Middle frontal gyrus (tissue), 1 donor: Measurements from ENCODE around the gene PRKCH.

Source experiments
- DNase-seq: peaks from one replicate; pipeline ENCODE4 v3.0.0-alpha.2; 2015; ENCODE audit warnings: low spot score; ENCODE audit errors: extremely low spot score

The PRKCH gene

DNA sequence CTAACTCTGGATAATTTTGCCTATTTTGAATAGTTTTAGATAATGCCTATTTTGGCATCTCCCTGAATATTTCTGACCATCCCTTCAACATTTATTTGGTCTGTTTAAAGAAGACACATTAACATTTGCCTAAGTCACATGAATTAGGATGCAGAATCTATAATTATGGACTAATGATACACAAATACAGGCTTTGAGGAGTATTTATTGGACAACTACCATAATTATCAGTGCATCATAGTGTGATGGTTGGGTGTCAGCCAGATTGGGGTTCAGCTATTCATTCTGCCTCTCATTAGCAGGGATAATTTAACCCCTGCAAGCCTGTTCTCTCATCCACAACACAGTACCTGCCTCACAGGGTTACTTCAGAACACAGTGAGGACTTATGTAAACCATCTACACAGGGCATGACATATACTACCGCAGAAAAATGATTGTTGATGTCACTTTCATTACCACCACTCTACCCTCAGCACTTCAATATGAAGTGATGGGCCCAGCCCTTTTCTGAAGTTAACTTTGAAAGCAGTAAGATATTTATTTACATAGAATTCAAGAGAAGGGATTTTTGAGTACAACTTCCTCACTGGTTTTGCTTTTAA is 14.4 kb downstream of the PRKCH start:
- no peak for DNase-seq

DNA sequence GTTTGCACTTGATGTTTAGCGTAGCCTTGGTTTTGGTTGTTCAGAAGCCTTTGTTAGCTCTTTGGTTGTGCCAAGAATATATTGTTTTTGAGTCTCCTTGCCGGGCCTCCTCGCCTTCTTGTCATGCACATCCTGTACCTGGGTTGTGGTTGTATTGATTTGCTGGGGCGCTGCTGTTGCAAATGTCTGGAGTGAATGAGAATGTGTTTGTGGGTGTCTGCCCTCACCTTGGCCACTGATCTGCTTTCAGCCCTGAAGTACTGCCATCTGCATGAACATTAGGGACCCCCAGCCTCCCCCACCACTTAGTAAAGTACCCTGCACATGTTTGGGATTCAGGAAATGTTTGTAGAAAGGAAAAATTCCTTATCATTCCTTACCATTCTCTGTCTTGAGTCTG is 16.5 kb downstream of the PRKCH start:
- no peak for DNase-seq

DNA sequence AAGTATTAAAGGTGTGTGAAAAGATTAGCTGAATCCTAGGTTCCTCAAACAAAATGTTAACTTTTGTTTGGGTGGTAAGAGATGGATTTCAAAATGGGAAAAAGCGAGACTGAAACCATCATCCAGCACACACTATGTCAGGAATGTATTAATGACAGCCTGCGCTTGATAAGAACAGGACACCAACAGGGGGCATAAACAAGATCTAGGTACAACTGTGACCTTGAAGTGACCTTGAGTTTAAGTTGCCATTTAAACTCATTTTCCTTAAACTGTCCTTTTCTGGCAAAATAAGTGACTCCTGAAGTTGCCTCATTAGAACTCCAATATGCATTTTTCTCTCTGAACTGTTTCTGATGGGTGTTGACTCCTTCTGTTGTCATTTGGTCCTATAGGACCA is 17.1 kb downstream of the PRKCH start:
- no peak for DNase-seq

DNA sequence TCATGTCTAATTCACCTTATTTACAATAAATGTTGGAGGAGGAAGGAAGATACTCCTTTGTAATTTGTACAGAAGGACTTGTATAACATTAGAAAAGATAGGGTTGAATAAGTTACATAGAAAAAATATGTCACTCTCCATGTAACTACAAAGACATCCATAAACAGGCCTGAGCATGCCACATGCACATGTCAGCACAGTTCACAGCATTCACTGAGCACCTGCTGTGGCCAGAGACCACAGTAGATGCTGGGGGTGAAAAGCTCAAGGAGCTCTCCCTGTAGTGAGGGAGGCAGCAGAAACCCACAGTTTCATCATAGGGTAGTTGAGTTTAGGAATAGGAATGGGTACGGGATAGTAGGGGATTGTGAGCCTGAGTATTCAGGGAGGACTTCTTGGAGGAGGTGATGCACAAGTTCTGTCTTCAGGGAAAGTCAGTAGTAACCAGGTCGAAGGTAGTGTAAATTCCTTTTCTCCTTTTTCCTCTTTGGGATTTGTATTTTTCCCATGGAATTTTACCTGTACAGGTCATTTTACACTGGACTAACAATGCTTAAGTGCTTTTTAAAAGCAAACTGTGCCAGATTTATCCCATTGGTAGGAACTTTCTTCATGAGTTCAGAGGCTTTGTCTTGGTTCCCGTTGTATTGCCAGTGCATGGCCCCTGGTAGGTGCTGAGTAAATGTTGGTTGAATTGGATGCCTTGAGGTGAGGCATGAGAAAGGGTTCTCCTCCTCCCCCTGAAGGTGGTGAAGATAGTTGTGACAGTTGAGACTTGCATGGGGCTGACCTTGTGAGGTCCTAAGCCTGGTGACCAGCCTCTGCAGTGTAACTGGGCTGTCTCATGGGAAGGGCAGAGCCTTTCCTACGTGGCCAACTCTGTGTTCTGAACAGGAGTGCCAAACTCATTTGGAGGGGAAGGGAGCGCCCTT is 20.2 kb downstream of the PRKCH start:
- no peak for DNase-seq

DNA sequence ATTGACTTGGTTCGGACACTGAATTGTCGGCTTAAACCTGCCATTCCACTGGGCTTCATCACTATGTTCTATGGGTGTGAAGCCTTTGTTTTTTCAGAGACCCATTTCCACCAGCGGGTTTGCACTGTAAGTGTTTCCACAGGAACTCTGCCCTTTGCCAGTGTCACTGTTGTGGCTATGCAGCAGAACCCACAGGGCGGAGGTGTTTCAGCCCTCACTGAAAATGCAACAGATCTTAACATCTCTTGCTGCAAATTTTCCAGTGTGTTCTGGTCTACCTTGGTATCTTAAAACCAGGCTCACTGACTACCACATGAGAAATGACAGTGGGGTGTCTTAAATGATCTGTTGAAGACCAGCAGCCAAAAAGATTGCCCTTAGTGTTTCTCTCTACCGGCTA is 21.1 kb downstream of the PRKCH start:
- DNase-seq = no peak

DNA sequence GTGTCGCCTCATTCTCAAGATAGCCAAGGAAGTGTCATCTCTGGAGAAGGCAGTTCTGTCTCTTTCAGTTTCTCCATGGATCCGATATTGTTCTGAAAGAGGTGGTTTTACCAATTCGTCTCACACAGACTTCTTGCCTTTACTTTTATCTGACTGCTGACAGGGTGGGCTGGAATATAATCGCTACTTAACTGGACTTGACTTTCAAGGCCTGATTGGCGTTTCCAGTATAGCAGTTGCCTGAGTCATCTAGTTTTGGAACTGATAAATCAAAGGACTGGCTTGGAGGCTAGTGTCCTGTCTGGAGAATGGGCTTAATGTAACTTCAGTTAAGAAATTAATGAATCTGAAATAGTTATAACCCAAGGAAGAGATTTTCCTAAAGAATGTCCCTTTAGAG is 21.6 kb downstream of the PRKCH start:
- no peak for DNase-seq

DNA sequence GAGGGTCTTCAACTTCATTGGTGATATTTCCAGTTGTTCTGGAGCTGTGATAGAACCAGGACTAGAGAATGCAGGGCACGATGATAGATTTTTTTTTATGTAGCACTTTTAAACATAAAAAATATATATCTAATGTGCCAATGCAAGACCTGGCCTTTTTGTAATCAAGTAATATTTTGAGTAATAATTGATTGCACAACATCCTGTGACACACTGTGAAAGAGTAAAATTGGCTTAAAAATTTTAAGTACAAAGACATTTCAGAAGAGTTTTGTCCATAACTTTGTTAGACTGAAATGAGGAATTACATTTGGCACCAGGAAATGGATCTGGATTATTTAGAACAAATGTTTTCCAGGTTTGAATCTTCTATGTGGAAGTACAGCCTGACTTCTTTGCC is 22.1 kb downstream of the PRKCH start:
- no peak for DNase-seq

DNA sequence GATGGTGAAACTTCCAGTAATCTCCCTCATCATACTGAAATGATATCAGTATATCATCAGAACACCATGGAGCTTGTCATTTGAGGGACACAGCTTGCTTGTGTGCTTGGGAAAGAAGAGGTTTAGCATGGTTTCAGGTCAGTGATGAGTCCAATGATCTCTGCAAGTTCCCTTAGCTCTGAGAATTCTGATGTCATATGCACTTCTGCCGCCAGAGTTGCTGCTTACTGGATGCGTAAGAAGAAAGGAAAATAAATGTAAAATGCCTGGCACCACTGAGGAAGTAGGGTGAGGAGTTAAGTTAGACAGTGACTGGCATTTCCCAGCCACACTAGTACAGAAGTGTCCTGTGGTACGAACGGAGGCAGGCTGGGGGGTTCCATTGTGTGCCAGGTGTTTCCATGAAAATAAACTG is 22.6 kb downstream of the PRKCH start:
- no peak for DNase-seq

DNA sequence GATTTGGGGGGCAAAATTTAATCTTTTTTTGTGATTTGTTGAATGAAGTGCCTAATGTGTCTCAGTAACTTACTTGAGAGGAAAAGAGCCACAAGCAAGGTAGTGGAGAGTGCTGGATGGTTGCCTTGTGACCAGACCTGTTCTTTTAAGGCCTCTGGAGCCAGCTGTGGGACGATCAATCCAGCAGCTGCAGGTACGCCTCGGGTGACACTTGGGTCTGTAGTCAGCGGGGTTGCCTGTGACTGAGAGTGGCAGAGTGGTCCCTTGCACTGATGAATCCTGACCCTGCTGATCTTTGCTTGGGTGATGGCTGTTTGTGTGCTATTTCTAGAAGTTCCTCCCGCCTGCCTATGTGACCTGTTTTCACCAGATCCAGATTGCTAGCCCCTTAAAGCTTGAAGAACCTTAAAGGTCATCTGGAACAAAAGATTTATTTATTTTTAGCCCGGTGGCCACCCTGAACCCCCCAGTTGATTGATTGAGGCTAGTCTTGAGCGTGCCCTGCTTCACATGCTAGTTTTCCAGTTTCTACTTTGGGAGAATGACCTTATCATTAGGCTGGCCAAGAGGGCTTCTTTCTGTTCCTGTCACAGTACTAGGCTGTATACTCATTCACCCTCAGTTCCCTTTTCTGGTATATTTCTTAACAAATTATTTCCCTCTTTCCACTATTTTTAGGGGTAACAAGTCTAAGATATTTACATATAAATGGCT is 23.2 kb downstream of the PRKCH start:
- no peak for DNase-seq

DNA sequence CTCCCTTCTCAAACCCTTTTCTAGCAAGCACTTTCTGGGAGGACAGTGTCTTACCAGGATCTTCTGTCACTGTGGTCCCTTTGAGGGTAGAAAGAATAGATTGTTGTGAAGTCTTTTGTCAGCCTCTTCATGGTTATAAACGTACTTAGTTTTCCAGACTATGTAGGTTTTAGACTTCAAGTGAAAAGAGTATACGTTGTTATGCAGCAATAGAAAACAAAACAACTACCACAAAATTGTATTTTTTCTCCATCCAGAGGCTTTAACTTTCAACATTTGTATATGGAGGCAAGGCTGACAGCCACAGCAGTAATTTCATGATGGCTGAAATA is 23.7 kb downstream of the PRKCH start:
- DNase-seq = no peak

DNA sequence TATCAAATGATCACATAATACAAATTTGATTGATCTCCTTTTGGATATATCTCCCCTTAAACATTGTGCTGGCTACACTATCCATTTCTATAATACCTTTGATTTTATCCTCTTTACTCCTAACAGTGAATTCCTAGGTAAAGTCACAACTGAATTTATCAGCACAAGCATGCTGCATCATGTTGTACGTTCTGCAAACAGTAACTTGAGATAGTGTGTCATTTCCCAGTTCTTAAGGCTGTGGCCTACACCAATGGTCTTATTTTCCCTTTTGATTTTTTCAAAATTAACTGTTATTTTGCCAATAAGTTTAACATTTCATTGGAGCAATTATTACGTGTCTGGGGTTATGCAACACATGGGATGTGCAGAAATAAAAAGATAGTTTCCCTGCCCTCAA is 24.8 kb downstream of the PRKCH start:
- DNase-seq = no peak

DNA sequence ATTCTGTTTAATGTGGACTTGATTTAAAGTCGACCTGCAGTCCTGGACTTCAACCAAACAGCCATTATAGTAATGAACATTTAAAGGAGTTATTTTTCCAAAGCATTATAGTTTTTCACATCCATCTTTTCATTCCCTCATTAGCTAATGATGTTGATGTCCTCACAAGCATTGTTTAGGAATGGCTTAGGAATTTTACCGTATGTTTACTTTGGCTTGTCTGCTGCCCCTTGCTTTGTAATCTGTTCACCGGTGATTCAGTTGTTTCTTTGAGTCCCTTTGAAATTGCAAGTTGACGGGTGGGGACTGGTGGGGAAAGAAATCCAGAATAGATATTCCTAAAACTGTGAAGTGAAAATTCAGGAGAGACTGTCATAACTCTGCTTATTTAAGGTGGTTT is 25.4 kb downstream of the PRKCH start:
- DNase-seq = no peak

DNA sequence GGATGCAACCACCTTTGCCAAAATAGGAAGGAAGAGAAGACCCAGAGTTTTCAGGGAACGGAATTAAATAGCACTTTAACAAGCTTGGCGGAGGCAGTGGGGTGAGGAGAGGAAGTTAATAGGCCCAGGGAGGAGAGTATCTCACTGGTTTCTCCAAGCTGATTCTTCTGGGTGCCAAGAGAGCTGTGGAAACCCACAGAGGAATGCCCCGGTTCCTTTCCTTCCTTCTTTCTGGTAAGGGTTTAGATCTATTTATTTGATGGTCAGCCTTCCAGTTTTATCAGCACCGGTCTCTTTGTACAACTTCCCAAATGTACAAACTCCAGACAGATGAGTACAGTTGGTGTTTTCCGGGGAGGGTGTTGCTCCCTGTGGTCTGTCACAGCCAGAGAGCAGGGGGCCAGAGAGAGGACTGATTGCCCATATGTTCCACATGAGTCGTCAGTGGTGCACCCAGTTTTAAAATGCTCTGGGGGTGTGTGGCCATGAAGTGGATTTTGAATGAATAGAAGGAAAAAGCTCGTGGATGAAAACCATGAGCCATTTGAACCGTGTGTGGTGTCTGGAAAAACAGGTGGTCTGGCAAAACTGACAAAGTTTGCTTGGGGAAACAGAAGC is 26.6 kb downstream of the PRKCH start:
- no peak for DNase-seq

DNA sequence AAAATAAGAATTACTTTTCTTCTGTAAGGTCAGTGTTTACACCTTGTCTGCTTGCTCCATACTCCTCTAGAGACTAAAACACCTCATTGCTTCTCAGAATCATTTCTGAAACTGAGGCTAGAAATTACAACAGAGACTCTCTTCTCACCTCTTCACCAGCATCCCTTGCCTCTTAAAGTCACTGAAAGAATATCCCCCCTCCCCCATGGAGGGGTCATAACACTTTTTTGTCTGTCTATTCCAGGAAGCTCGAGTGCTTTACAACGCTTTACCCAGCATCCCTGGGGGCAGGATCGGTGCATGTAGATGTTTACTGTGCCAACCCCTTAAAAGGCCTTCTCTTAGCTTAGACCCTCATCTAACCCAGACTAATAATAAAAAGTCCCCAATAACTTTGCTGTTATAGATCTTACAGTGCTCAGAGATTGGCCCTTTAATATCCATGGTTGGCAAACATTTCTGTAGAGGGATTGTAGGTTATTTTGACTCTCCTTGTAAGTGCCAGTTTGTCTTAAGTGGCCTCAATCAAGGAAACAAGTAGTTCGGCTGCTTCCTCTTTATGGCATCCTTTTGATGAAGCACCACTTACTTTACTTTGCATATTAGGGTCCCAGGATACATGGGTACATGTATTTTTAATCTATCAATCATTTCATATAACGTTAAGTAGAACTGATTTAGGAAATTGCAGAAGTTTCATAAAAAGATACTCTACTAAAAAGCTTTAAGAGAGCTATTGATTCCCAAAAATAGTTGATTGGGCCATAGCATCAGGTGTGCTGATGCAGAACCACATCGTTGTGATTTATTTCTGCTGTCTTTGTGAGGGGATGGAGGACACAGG is 29.3 kb downstream of the PRKCH start:
- DNase-seq = no peak

DNA sequence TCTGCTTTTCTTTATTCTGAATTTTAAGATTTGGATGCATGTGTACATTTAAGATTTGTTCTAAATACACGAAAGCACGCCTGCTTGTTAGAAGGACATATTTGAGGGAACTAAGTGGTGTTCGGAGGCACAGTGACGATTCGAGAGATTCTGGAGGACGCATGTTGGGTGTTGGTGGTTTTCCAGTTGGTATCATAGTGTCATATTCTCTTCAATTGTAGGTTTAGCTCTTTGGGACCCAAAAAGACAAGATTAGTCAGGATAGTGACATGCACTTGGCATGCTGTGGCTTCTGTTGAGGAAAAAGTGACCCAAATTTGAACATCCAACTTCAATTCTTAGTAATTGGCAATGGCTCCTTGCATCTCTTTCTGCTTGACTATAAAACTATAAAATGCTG is 30.1 kb downstream of the PRKCH start:
- no peak for DNase-seq

DNA sequence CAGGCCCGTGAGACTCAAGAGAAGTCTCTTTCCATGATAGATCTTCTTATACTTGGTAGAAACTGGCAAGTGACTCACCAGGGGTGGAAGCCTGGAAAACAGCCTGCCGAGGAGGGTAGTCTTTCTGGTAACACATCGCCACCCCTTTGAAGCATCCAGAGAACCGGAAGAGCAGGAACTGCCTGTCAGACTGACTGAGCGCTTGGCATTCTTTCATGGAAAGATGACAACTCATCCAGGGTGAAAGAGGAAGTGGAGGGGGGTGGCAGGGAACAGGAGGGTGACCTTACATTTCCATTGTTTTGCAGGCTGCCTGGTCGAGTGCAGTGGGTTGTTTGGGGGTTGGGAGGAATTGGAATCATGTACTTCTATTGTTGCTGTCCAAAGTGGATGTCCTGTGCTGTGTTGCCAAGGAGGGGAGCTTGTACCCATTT is 34.5 kb downstream of the PRKCH start:
- DNase-seq = no peak

DNA sequence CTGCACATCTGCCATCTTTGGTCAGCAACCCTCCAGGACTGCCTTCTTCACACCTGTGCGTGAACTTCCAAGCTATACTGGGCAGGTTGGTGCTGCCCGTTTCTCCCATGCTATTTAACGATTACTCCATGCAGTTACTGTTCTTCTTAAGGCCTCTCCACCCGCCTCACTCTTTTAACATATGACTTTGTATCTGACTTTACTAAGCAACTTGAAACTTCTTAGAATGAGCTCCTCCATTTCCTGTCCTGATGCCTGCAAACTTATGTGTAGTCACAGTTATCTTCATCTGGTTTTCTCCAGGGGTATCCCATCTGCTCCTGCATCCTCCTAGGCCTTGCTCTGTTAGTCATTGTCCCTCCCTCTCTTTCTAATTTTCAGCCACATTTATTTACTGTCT is 35.7 kb downstream of the PRKCH start:
- DNase-seq = no peak

DNA sequence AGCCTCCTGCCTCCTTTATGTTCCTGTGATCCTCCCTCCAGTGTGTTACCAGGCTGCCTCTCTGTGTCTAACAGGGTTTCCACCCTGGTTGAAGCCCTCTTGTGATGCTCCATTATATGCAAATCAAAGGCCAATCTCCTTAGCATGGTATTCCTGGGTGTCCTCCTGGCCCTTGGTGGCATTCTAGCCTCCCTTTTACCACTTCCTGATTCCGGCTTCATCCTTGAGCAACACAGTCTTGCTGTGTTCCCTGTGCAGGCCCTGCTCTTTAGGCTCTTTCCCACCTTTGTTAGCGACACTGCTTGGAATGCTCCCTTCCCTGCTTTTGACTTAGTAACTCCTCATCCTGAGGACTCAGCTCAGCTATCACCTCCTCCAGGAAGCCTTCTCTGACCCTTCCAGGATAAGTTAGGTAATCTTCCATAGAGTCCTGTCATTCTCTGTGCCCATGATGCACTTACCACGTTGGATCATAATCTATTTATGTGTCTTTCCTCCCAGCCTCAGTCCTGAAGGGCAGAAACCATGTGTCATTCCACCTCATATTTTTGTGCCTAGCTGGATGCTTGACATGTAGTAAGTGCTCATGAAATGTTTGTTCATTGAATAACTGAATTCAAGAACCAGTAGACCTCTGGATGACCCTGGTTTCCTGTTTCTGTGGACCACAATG is 37.3 kb downstream of the PRKCH start:
- no peak for DNase-seq

DNA sequence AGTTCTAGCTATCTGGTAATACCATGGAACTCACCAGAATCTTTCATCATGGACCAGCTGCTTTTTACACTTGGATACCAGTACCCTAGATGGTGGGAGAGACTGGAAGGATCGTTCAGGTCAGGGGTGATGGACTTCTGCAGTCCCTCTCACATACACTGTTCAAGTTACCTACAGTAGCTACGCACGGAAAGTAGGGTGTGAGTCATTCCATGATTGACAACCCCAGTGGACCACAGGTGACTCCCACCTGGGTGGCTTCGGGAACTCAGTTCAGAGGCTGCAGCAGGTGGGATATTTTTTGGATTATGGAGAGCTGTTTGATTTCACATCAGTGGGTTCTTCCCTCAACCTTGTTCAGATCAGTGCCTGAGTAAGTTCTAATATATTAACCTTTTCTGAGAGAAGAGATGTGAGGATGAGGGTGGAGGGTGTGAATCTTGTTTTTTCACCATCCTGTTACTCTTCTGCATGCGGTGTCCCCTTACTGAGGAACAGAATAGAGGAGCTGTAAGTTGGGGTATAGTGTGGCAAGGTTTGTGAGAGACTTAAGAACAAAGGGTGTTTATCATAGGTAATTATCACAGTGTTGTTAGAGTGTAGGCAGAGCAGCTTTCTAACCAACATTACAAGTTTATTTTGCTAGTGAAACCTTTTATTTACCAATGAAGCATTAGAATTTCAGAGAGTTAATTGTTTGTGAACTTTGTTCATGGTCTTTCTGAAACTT is 39.6 kb downstream of the PRKCH start:
- no peak for DNase-seq
